IPS-15b (cell line): ENCODE measurements around the gene ATP9A.
"Not testable (repeated sequence)": the region's sequence is repeated elsewhere in the genome, so short reads cannot be mapped to it uniquely, and the experiment has no call there.

Source experiments
- H3K27me3 ChIP-seq: one replicate; pipeline ENCODE4 v1.6.1; 2013; ENCODE audit warnings: low read length; ENCODE audit not compliant: control insufficient read depth, insufficient read depth
- H3K36me3 ChIP-seq: one replicate; pipeline ENCODE4 v1.6.1; 2013; ENCODE audit warnings: low read length; ENCODE audit not compliant: control insufficient read depth, insufficient read depth
- H3K4me1 ChIP-seq: one replicate; pipeline ENCODE4 v1.6.1; 2013; ENCODE audit warnings: mild to moderate bottlenecking, low read length; ENCODE audit not compliant: control insufficient read depth, insufficient read depth
- H3K4me3 ChIP-seq: one replicate; pipeline ENCODE4 v1.5.1; 2013; ENCODE audit warnings: low read depth, low read length
- H3K9ac ChIP-seq: one replicate; pipeline ENCODE4 v1.6.1; 2013; ENCODE audit warnings: low read depth, mild to moderate bottlenecking, low read length
- H3K9me3 ChIP-seq: one replicate; pipeline ENCODE4 v1.6.1; 2013; ENCODE audit warnings: mild to moderate bottlenecking, low read length; ENCODE audit not compliant: control insufficient read depth, insufficient read depth

ATP9A gene

GRCh38 chr20:51581571-51581970 is 186.6 kb downstream of the ATP9A start:
- no peaks in the 10 kb centered on the region for H3K27me3 ChIP-seq

DNA sequence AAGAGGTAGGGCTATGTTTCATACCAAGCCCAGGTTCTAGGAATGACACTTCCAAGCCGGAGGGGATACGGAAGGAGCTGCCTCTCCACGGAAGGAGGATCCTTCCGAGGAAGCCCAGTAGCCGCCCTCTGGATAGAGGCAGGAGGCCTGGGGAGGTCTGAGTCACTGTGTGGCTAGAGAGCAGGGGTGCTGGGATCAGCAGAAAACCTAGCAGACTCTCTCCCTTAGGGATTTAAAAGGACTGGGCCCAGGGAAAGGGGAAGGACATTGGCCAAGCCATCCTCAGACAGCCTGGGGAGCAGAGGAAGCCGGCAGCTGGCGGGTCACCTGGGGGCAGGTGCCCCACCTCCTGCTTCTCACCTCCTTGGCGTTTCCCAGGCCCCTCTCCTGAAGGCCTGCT is 189.1 kb downstream of the ATP9A start:
- Histone ChIP-seq H3K4me3 (no peak overlapping the region), H3K4me1 (no peaks in the 10 kb centered on the region), H3K27me3 (no peaks in the 10 kb centered on the region), H3K9ac (no peak overlapping the region), H3K9me3 (no peaks in the 10 kb centered on the region), H3K36me3 (no peaks in the 10 kb centered on the region)

More at GRCh38 chr20:51581571-51581970, 186.6 kb downstream of the ATP9A start:
- no peak overlapping the region for H3K4me3 ChIP-seq
- H3K9me3 ChIP-seq, result no peaks in the 10 kb centered on the region
- no peak overlapping the region for H3K9ac ChIP-seq
- H3K36me3 ChIP-seq, result no peaks in the 10 kb centered on the region
- no peaks in the 10 kb centered on the region for H3K4me1 ChIP-seq

GRCh38 chr20:51578145-51578459 is 190.1 kb downstream of the ATP9A start:
- H3K4me3 ChIP-seq, result no peak overlapping the region
- no peaks in the 10 kb centered on the region for H3K27me3 ChIP-seq
- no peaks in the 10 kb centered on the region for H3K9me3 ChIP-seq
- no peaks in the 10 kb centered on the region for H3K36me3 ChIP-seq
- no peak overlapping the region for H3K9ac ChIP-seq
- H3K4me1 ChIP-seq, result no peaks in the 10 kb centered on the region

DNA sequence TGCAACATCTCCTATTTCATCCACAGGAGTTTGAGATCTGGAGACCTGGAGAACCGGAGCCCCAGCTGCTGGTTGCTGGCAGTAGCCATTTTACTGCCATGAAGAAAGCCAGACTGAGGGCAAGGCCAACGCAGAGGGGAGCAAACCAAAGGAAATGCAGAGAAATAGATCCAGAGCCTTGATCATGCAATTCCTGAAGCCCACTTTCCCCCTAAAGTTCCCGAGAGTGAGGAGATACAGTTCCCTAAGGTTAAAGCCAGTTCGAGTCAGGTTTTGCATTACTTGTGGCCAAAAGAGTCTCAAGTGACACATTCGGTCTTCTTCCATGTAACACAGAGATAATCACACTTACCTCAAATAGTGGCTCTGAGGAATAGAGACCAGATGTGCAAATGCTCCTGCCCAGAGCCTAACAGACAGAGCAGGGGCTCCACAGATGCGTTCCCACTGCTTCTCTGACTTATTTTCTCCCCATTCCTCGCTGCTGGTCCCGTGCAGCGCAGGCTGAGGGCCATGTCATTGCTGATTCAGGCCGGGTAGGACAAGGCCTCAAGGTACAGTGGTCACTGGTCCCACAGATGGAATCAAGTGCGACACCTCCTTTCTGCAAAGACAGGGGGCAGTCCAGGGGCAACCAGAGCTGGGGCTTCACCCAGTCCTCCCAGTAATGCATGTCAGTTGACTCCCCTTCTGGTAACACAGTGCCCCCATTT is 190.6 kb downstream of the ATP9A start:
- Histone ChIP-seq H3K4me1 (no peaks in the 10 kb centered on the region), H3K9ac (no peak overlapping the region), H3K4me3 (no peak overlapping the region), H3K27me3 (no peaks in the 10 kb centered on the region), H3K9me3 (no peaks in the 10 kb centered on the region), H3K36me3 (no peaks in the 10 kb centered on the region)

DNA sequence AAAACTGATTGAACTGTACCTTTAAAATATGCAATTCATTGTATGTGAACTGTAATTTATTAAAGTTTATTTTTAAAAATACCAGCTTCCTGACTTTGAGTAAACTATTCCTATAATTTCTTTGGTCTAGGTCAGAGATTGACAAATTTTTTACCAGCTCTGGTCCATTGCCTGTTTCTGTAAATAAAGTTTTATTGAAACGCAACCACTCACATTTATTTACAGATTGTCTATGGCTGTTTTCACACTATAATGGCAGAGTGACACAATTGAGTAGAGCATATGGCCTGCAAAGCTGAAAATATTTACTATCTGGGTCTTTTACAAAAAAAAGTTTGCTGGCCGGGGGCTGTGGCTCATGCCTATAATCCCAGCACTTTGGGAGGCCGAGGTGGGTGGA is 192.7 kb downstream of the ATP9A start:
- Histone ChIP-seq H3K9ac (no peak overlapping the region), H3K36me3 (no peaks in the 10 kb centered on the region), H3K9me3 (no peaks in the 10 kb centered on the region), H3K27me3 (no peaks in the 10 kb centered on the region), H3K4me3 (no peak overlapping the region), H3K4me1 (no peaks in the 10 kb centered on the region)

DNA sequence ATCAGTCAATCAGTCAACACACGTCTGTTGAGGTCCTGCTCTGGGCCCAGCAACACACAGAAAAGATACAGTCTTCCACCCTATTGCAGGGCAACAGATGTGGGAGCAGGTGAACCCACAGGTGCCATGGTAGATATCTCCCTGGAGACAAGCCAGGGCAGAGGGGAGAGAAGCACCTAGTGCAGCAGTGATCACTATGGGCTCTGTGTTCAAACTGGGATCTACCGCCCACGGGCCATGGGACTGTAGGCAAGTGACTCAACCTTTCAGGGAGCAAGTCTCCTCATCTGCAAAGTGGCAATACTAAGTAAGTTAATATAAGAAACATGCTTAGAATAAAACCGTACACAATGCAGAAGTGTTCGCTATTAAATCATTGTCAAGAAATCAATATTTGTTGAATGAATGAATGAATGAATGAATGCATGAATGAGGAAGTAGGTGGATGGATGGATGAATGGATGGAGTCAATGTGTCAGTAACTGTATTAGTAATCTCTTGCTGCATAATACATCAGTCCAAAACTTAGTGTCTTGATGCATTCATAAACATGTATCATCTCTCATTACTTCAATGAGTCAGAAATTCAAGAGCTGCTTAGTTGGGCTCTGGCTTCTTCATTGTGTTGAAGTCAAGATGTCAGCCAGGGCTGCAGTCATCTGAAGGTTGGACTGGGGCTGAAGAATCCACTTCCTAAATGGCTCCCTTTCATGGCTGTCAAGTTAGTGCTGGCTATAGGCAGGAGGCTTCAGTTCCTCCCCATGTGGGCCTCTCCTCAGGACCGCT is 193.7 kb downstream of the ATP9A start:
- Histone ChIP-seq H3K4me1 (no peaks in the 10 kb centered on the region), H3K4me3 (no peak overlapping the region), H3K27me3 (no peaks in the 10 kb centered on the region), H3K9me3 (no peaks in the 10 kb centered on the region), H3K36me3 (no peaks in the 10 kb centered on the region), H3K9ac (no peak overlapping the region)

DNA sequence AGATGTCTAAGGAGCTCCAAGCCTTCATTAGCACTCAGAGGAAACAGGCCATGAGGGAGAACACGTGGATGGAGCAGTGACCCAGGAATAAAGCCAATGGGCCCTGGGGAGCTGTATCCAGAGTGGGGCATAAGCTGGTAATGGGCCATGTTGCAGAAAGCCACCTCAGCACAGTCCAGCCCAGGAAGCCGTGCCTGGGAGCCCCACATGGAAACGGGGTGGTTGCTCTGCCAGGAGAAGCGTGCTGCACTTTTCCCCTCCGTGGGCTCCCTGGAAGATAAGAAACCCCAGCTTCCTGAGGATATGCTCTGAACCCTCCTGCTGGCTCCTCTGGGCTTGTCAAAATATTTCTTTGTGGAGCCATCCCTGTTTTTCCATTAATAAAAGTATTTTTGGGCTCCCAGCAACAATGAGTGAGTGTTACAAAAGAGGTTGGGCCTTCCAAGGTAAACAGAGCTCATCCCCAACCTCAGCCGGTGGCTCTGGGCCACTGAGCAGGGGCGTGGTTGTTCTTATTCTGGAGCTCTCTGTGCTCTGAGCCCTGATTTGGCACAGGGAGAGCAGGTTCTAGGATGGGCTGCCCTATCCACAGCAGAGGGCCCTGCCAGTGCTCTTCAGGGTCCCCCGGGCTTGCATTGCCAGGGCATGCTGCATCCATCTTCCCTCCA is 194.5 kb downstream of the ATP9A start:
- H3K4me3 ChIP-seq, result no peak overlapping the region
- no peaks in the 10 kb centered on the region for H3K4me1 ChIP-seq
- no peak overlapping the region for H3K9ac ChIP-seq
- no peaks in the 10 kb centered on the region for H3K27me3 ChIP-seq
- H3K9me3 ChIP-seq, result no peaks in the 10 kb centered on the region
- H3K36me3 ChIP-seq, result no peaks in the 10 kb centered on the region

- Histone ChIP-seq H3K4me1 (no peaks in the 10 kb centered on the region), H3K4me3 (no peak overlapping the region), H3K27me3 (no peaks in the 10 kb centered on the region), H3K36me3 (no peaks in the 10 kb centered on the region), H3K9me3 (no peaks in the 10 kb centered on the region), H3K9ac (no peak overlapping the region)
Measured at GRCh38 chr20:51571460-51571794, 196.8 kb downstream of the ATP9A start.

DNA sequence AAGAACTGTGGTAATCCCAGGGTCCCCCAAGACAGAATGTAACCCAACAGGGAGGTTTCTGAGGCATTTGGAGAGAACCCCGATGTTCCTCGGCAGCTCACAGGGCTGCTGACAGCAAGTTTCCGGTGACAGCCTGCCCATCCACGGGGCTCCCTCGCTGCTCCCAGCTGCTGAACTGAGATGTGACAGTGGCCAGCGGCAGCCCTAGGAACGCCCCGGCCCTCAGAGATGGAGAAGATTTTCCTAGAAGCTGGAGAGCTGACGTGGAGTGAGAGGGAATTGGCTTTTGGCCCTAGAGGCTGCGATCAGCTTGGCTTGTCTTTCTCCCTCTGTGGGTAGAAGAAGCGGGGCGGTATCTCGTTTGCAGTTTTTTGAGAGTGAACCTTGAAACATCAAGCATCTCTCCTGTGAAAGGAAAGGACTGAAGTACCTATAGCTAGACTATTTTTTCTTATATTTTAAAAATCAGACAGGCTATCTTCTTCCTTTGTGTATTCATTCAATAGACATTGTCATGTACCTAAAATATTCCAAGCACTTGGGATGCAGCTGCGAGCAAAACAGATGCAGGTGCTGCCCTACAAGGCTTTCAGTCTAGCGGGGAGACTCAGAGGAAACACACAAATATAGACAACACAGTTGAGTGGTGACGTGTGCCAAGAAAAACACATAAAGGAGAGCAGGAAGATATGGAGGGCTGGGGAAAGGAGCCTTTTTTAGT is 197.3 kb downstream of the ATP9A start:
- Histone ChIP-seq H3K9me3 (no peaks in the 10 kb centered on the region), H3K9ac (no peak overlapping the region), H3K4me1 (no peaks in the 10 kb centered on the region), H3K36me3 (no peaks in the 10 kb centered on the region), H3K27me3 (no peaks in the 10 kb centered on the region), H3K4me3 (no peak overlapping the region)

DNA sequence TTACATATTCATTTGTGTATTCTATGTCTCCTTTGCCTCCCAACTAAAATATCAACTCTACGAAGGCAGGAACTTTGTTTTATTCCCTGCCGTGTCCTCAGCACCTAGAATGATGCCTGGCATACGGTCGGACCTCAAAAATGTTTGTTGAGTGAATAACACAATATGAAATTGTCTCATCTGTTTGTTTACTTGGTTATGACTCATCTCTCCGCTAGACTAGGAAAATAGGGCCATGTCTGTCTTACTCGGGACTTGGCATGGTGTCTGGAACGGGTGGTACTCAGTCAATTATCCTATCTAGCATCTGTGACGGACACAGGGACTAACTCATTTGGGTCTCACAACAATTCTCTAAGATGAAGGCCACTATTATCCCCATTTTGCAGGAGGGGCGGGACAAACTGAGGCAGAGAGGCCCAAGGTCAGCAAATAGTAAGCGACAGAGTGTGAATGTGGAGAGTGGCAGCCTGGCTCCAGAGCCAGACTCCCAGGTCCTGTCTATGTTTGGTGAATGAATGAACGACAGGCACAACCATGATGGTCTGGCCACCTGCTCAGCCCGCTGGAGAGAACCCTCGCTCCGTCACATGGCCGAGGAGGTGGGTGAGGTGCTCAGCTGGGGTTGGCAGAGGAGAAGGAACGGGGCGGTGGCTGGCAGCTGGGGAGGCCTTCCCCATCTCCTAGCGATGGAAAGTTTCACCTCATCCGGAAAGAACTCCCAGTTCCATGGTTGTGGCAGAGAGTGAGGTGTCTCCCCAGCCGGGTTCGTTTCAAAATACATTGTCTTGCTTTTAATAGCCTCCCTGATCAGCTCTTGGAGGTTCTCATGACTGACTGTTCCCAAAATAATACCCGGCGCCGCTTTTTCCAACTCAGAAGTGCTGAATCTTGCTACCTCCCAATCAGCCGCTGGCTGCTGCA is 198.1 kb downstream of the ATP9A start:
- no peaks in the 10 kb centered on the region for H3K36me3 ChIP-seq
- no peaks in the 10 kb centered on the region for H3K9me3 ChIP-seq
- peaks cover 2% of the 10 kb centered on the region for H3K27me3 ChIP-seq
- H3K4me1 ChIP-seq, result no peaks in the 10 kb centered on the region
- no peak overlapping the region for H3K9ac ChIP-seq
- no peak overlapping the region for H3K4me3 ChIP-seq

- H3K9ac ChIP-seq, H3K4me1 ChIP-seq, H3K9me3 ChIP-seq, H3K36me3 ChIP-seq, H3K4me3 ChIP-seq: not testable (repeated sequence)
- H3K27me3 ChIP-seq, result peaks cover 15% of the 10 kb centered on the region
Measured at GRCh38 chr20:51568533-51568932, 199.7 kb downstream of the ATP9A start.
